ENCODE data around the gene MED22.

GRCh38 chr9:133367778-133368177 is 19.8 kb upstream of the MED22 start:
- TF ChIP-seq KLF16 (tag by site-specific recombination; IDR thresholded peaks at IDR 0.05) (no peak), ZNF544 (tag by site-specific recombination; IDR thresholded peaks at IDR 0.05) (no peak), ZNF24 (tag by site-specific recombination; IDR thresholded peaks at IDR 0.05) (no peak)
- TF ChIP-seq, protein P1, sequence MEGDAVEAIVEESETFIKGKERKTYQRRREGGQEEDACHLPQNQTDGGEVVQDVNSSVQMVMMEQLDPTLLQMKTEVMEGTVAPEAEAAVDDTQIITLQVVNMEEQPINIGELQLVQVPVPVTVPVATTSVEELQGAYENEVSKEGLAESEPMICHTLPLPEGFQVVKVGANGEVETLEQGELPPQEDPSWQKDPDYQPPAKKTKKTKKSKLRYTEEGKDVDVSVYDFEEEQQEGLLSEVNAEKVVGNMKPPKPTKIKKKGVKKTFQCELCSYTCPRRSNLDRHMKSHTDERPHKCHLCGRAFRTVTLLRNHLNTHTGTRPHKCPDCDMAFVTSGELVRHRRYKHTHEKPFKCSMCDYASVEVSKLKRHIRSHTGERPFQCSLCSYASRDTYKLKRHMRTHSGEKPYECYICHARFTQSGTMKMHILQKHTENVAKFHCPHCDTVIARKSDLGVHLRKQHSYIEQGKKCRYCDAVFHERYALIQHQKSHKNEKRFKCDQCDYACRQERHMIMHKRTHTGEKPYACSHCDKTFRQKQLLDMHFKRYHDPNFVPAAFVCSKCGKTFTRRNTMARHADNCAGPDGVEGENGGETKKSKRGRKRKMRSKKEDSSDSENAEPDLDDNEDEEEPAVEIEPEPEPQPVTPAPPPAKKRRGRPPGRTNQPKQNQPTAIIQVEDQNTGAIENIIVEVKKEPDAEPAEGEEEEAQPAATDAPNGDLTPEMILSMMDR (tag by site-specific recombination; IDR thresholded peaks at IDR 0.05), result no peak

Data from HEK293 (cell line).